T-helper 9 cell (primary cell): ENCODE measurements around the gene CIRBP.
"Not testable (repeated sequence)": the region's sequence is repeated elsewhere in the genome, so short reads cannot be mapped to it uniquely, and the experiment has no call there.

Experiments used
- DNase-seq: peaks from one replicate; pipeline ENCODE4 v3.0.0-alpha.2; 2020

CIRBP gene

DNA sequence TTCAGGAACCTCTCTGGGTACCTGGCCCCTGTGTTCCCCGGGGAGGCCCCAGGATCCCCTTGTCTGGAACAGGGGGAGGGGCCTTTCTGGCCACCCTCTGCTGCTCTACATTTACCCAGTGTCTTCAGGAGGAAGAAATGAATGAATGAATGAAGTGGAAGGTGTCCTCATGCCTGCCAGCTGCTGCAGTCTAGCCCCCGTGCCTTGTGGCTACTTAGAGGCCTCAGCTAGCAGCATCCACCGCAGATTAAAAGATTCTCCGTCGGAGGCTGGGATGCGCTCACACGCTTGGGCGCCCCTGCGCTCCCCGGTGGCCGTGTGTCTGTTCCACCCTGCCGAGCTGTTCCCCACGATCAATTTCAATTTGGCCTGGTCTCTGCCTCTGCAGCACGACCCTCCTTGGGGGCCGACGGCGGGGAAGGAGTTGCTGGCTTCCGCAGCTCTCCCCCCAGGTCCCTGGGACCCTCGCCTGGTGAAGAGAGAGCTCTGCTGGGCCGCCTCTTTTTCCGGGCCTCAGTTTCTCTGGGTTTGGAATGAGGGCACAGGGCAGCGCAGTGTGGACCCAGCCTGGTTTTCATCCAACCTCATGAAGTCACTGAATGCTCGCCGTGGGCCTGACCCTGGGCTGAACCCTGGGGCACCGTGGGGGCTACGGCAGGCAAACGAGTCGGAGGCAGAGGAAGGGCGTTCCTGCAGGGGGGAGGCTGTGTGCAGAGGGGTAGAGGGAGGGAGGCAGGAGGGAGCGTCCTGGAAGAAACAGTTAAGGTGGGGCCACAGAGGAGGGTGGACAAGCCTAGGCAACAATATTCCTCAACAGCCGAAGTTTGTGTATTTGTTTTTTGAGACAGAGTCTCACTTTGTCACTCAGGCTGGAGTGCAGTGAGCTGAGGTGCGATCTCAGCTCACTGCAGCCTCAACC lies 44.8 kb downstream of the CIRBP start:
- DNase-seq = no peak

DNA sequence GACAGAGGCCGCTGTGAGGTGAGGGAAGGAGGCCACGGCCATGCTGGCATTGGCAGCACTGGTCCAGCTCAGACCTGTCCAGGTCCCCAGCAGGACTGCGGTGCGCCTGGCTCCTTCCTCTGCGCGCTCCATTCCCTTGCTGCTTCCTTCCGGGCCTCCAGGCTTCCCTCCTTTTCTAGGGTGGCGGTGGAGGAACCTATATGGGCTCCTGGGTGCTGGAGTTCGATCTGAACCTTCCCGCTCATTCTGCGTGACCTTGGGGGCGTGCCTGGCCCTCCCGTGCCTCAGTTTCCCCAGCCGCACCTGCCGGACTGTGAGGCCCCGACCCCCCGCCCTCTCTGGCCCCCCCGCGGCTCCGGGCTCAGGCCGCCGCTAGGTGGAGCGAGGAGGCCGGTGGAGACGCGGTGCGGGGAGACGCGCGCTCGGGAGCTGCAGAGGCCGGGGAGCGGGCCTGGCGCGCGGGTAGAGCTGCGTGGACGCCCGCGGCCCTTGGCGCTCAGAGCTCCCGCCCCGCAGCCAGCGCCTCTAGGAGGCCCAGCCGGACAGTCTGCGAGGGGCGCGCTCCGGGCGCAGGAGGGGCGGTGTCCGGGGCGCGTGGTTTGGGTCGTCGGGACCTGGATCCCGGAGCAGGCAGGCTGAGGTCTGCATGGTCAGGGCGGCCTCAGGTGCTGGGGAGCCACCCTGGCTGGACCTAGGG lies 46.5 kb downstream of the CIRBP start:
- DNase-seq = no peak

DNA sequence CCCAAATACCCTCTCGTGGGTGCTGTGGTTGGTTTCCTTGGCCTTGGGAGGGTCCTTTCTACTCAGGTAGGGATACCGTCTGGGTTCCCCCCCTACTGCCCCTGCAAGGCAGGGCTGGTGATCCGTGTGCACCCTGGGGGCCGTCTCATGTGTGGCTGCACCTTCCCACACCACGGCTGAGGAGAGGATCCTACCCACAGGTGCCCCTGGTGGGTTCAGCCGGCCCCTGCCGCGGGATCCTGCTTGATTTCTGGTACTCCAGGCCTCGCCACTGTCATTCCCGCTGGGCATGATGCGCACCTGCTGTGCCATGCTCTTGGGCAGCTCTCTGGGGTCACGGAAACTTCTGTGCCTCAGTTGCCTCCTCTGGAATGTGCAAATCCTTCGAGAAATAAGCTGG lies 47.3 kb downstream of the CIRBP start:
- DNase-seq = no peak

DNA sequence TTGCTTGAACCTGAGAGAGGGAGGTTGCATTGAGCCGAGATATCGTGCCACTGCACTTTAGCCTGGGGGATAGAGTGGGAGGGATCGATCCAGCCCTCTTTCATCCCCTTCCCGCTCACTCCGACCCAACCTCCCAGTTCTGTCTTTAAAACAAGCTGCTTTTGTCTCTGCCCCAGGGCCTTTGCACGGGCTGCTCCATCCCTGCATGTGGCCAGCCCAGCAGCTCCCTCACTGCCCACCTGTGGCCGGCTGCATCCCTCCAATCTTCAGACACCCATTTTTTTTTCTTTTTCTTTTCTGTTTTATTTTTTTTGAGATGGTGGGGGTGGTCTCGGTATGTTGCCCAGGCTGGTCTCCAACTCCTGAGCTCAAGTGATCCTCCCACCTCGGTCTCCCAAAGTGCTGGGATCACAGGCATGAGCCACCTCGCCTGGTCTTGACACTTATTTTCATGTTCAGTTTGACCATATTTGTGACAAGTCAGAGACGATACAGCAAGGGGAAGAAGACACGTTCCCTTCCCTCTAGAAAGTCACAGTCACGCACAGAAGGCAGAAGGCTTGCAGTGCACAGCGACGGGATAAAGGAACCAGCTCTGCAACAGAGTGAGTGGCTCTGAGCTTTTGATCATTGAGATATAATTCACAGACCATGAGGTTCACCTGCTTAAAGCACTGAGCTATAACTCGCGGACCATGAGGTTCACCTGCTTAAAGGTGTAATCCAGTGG lies 48.3 kb downstream of the CIRBP start:
- no peak for DNase-seq

DNA sequence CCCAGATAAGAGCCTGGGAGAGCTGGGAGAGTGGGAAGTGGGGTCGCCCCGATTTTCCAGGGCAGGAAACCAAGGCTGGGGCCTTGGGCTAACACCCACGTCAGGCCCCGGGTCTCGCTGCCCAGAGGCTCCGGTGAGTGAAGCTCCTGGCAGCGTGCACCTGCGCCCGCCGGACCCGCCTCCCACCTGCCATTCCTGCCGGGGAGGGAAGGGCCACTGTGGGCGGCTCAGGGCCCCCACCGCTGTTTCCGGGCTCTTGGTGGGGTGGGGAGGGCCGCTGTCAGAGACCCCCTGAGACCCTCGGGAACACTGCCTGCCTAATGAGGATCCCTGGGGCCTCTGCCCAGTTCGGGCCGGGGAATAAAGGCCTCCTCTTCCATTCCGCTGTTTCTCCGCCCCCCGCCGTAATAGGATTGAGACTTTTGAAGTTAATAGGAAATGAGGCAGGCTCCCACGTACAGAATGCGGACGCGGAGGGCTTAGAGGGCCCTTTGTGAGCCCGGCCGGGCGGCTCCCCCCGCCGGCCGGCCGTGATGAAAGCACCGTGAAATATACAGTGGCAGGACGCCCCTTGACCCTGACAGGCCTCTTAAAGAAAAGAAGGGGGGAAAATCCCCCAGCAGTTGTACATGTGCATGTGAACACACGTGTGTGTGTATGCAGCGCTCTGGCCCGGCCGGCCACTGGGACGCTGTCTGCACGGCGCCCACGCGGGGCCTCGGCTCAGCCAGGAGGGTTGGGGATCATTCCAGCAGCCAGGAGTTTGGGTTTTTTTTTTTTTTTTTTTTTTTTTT lies 49.7 kb downstream of the CIRBP start:
- DNase-seq = no peak

DNA sequence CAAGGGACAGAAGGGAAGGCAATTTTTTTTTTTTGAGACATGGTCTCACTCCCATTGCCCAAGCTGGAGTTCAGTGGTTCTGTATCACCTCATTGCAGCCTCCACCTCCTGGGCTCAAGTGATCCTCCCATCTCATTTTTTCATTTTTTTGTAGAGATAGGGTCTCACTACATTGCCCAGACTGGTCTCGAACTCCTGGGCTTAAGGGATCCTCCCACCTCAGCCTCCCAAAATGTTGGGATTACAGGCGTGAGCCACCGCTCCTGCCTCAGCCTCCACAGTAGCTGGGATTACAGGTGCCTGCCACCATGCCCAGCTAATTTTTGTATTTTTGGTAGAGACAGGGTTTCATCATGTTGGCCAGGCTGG lies 51.1 kb downstream of the CIRBP start:
- DNase-seq = not testable (repeated sequence)

DNA sequence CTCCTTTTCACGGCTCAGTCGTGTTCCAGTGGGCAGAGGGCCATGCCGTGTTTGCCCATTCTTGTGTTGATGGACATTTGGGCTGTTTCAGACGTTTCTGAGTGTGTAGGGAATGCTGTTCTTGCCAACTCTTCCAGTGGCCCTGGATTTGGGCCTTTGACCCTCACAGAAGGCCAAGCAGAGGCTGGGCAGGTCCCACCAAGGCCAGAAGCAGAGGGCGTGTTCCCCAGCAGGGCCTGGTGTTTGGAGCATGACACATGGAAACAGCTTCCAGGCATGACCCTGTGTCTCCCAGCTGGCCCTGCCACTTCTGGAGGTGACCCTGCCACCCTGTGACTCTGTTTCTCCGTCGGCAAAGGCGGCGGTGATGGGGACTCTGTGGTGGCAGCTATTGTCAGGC lies 52.4 kb downstream of the CIRBP start:
- DNase-seq = no peak

DNA sequence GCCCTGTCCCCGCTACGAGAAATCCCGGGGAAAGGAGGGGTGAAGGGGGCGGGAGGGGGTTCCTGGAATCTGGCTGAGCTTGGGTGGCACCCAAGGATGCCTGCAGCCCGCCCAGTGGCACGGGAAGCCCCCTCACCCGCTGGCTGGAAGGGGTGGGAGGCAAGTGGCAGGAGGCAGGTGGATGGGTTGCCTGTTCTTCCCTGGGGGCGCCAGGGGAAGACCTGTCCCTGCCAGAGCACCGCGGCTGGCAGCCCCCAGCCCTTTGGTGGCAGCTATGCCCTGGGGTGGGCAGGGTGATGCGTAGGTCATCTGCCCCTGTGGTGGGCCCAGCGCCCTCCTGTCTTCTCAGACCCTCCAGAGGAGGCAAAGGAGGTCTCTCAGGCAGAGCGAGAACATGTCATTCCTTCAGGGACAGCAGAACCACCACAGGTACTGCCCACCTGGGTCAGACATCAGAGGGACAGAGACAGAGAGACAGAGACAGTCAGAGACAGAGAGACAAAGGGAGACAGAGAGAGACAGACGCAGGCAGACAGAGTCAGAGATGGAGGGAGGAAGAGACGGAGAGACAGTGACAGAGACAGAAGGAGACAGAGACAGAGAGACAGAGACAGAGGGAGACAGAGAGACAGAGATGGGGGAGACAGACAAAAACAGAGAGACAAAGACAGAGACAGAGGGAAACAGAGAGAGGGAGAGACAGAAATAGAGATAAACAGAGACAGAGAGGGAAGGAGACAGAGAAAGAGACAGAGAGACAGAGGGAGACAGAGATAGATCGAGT lies 53.3 kb downstream of the CIRBP start:
- no peak for DNase-seq

DNA sequence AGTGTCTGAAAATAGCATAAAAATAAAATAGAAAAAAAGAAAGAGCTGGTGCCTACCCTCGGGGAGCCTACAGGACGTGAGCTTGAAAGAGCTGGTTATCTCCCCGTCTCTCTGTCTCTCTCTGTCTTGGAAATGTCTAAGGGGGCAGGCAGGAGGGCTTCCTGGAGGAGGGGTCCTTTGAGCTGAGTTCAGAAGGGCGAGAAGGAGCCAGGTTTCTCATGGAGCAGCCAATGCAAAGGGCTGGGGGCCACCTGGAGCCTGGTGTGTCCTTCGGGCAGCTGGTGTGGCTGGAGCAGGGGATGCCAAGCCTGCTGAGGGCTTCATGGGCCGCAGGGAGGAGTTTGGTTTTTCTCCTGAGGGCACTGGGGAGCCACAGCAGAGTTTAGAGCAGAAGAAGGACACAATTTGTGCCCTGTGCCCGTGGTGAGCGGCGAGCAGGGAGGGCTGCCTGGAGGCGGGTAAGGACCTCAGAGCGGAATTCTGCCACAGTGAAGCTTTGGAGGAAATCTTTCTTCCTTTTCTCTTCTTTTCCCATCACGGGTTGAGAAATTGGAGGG lies 55.2 kb downstream of the CIRBP start:
- no peak for DNase-seq
